ENCODE data around the gene AP1G2.

The AP1G2 gene

DNA sequence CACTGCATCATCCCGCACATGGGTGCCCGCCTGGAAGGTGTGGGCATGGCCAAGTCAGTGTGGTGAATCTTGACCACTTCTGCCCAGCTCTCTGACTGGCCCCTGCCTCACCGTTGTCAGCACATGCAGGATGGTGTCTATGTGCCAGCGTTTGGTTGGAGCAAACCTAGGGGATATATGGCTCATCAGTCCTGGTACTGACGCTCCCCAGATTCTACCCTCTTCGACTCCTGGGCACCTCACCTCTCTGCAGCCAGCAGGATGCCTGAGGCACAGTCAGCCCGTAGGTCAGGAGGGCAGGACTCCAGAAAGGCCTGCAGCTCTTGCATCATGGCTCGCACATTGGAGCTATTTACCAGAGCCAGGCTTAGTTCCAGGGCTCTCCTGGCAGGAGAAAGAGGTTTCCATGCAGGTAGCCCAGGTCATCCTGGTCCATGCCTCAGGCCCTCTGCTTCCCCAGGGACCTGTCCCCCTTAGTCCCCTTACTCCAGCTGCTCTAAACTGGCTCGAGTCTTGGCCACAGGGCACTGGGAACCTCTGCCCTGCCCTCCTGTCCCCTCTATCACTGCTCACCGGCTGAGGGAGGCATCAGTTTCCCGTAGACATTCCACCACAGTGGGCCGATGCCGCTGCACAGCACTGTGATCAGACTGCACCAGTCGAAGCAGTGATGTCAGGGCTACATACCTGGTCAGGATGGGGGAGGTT lies 4.0 kb downstream of the AP1G2 start:
- Histone ChIP-seq H3K36me3 (ENCODE audit: insufficient read depth, low read length) (0 out of 2 replicates have a peak, but pooled peaks cover 4% of the 10 kb centered on the region), H3K79me2 (ENCODE audit: control insufficient read depth, insufficient read depth, low read length, unreplicated experiment) (no peaks in the 10 kb centered on the region), H3K4me3 (ENCODE audit: low read depth, low read length) (no peak overlapping the region), H3K27ac (ENCODE audit: low read depth, low read length) (no peak overlapping the region), H3K4me1 (ENCODE audit: control insufficient read depth, insufficient read depth, low read length, unreplicated experiment) (peaks cover 15% of the 10 kb centered on the region), H2AFZ (ENCODE audit: low read length, unreplicated experiment) (no peak overlapping the region), H3K27me3 (ENCODE audit: insufficient read depth, low read length) (no peaks in the 10 kb centered on the region)

DNA sequence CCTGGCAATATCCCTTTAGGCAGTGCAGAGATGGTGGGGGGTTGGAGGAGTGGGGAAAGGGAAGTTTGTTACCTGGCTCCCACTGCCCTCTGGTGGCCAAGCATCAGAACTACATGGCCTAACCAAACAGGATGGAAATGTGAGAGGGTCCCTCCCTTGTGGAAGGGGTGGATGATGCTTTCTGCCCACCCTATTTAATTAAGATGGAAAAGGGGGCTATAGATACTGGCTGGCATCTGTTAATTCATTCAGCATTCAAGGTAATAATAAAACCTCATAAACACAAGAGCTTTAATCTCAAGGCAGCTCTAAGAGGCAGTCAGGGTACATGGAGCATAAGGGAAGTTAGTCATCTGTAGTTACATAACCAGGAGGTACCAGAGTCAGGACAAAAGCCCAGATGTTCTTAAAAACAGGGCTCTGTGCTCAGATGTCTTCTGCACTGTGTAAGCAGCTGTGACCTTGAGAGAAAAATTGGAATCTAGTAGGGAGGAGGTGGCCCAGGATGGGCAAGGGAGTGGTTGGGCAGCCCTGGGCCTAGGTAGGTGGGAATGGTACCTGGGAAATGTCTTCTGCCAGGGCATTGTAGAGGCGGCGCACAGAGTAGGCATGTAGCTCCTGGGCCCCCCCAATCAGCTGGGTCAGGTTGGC lies 4.6 kb downstream of the AP1G2 start:
- Histone ChIP-seq H3K4me1 (ENCODE audit: control insufficient read depth, insufficient read depth, low read length, unreplicated experiment) (peaks cover 8% of the 10 kb centered on the region), H3K36me3 (ENCODE audit: insufficient read depth, low read length) (0 out of 2 replicates have a peak, but pooled peaks cover 4% of the 10 kb centered on the region), H3K27me3 (ENCODE audit: insufficient read depth, low read length) (no peaks in the 10 kb centered on the region), H2AFZ (ENCODE audit: low read length, unreplicated experiment) (no peak overlapping the region), H3K4me3 (ENCODE audit: low read depth, low read length) (no peak overlapping the region), H3K27ac (ENCODE audit: low read depth, low read length) (no peak overlapping the region), H3K79me2 (ENCODE audit: control insufficient read depth, insufficient read depth, low read length, unreplicated experiment) (peaks cover 5% of the 10 kb centered on the region)

DNA sequence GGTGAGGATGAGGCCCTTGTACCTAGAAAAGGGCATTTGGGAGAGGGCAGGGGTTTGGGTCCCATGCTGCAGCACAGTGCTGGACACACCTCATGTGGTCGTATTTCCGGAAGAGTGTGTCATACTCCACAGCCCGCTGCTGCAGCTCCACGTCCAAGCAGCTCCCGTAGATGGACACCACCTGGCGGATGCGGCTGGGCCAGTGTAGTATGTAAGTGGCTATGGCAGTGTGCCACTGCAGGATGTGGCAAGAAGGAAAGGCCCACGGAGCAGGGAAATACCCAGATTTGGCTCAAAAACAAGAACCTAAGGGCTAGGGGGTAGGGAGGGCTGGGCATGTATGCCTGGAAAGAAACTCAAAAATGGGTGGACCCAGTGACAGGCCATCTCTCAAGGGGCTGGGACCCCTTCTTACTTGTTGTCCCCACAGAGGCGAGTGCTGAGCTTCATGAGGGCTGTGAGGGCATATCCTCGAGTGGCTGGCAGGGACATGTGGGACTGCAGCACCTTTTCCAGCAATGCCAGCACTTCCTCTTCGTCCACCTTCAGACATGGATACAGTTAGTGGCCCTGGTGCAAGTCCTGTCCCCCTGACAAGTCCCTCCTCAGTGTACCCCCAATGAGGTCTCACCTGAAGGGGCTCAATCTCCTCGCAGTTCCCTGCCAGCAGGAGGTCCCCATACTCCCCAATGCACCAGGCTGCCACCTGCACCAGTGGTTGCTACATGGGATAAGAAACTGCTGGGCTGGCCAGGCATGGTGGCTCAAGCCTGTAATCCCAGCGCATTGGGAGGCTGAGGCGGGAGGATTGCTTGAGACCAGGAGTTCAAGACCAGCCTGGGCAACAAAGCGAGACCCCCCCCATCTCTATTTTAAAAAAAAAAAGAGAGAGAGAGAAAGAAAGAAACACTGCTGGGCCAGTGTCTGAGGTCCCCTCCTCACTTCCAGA lies 5.4 kb downstream of the AP1G2 start:
- no peaks in the 10 kb centered on the region for H3K27me3 ChIP-seq (ENCODE audit: insufficient read depth, low read length)
- H3K4me3 ChIP-seq (ENCODE audit: low read depth, low read length): no peak overlapping the region
- H2AFZ ChIP-seq (ENCODE audit: low read length, unreplicated experiment): no peak overlapping the region
- peaks cover 13% of the 10 kb centered on the region for H3K79me2 ChIP-seq (ENCODE audit: control insufficient read depth, insufficient read depth, low read length, unreplicated experiment)
- 0 out of 2 replicates have a peak, but pooled peaks cover 4% of the 10 kb centered on the region for H3K36me3 ChIP-seq (ENCODE audit: insufficient read depth, low read length)
- H3K27ac ChIP-seq (ENCODE audit: low read depth, low read length): no peak overlapping the region
- peaks cover 12% of the 10 kb centered on the region for H3K4me1 ChIP-seq (ENCODE audit: control insufficient read depth, insufficient read depth, low read length, unreplicated experiment)

DNA sequence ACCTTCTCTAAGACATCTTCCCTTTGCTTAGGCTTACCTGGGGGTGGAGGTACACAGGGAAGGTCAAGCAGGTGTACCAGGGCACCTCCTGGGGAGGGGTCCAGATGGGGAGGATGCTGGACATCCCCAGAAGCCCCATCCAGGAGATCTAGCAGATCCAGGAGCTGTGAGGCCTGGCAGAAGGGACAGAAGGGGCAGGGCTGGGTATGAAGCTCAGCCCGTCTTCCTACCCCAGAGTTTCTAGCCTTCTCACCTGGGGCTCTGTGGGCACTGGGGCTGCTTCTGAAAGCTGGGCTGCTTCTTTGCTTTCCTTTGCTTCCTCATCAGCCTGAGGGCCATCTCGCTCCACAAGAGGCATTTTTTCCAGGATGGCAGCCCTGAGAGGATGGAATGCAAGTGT lies 6.3 kb downstream of the AP1G2 start:
- no peak overlapping the region for H3K4me3 ChIP-seq (ENCODE audit: low read depth, low read length)

DNA sequence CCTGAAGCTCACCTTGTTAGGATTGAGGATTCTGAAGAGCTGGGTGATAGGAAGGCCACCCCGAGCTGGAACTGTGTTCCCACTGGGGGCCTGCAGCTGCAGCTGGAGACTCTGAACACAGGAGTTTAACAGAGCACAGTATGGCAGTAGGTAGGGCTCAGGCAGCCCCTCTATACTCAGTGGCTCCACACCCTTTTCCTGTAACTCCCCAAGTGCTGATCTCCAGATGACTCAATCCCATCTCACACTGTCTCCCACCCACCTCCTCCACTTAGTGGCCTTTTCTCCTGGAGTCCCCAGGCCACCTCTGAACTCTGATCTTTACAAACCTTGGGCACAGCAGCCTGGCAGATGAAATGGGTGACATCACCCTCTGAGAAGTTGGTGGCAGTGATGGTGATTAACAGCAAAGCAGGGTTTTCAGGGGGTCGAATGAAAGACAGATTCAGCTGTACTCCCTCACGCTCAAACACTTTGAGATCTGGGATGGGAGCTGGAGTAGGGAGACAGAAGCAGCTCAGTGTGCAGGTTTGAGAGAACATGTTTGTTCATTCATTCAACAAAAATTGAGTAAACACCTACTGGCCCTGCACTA lies 7.6 kb downstream of the AP1G2 start:
- H3K27ac ChIP-seq (ENCODE audit: low read depth, low read length): no peak overlapping the region
- 0 out of 2 replicates have a peak, but pooled peaks cover 4% of the 10 kb centered on the region for H3K36me3 ChIP-seq (ENCODE audit: insufficient read depth, low read length)

More for the DNA sequence above, 6.3 kb downstream of the AP1G2 start:
- Histone ChIP-seq H3K27me3 (ENCODE audit: insufficient read depth, low read length) (no peaks in the 10 kb centered on the region), H2AFZ (ENCODE audit: low read length, unreplicated experiment) (no peak overlapping the region), H3K4me1 (ENCODE audit: control insufficient read depth, insufficient read depth, low read length, unreplicated experiment) (peaks cover 12% of the 10 kb centered on the region), H3K36me3 (ENCODE audit: insufficient read depth, low read length) (0 out of 2 replicates have a peak, but pooled peaks cover 4% of the 10 kb centered on the region), H3K79me2 (ENCODE audit: control insufficient read depth, insufficient read depth, low read length, unreplicated experiment) (peaks cover 22% of the 10 kb centered on the region), H3K27ac (ENCODE audit: low read depth, low read length) (no peak overlapping the region)

DNA sequence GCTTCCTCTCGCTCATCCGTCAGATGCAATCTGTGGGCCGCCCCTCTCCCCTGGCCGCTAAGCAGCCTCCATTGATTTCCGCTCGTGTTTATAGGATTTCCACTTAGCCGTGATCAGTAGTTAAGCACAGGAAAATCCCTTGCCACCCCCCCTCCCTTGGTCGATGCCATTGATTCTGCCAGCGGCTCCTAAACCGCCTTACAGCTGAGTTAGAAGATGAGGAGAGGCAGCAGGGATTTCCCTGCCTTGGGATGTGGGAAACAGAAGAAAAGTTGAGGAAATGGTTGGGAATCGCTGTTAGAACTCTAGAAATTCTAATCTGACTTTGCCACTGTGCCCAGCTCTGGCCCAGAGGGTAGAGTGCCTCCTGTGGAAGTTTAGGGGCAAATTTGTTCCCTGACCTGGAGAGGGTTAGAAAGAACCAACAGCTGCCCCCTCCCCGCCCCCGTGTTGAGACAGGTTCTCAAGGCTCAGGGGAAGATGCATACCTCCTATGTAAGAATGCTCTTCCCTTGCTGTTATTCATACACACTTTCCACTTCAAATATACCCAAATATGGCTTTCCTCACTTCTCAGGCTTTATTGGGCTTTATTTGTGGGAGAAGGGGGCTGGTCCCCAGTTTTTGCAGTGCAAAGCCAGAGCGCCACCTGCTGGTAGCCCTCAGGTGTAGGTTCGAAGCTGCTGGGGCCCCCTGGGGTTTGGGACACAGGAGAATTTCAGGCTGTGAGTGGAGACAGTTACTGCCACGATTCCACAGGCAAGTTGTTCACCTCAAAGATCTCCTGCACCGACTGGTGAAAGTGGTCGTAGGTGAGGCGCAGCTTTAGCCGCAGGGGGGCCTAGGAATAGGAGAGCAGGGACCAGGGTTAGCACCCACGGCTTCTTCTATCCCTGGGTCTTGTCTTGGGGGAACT lies 8.3 kb downstream of the AP1G2 start:
- Histone ChIP-seq H3K4me3 (ENCODE audit: low read depth, low read length) (no peak overlapping the region), H3K4me1 (ENCODE audit: control insufficient read depth, insufficient read depth, low read length, unreplicated experiment) (peaks cover 12% of the 10 kb centered on the region), H3K36me3 (ENCODE audit: insufficient read depth, low read length) (0 out of 2 replicates have a peak, but pooled peaks cover 4% of the 10 kb centered on the region), H3K27ac (ENCODE audit: low read depth, low read length) (no peak overlapping the region), H2AFZ (ENCODE audit: low read length, unreplicated experiment) (no peak overlapping the region), H3K79me2 (ENCODE audit: control insufficient read depth, insufficient read depth, low read length, unreplicated experiment) (peaks cover 23% of the 10 kb centered on the region), H3K27me3 (ENCODE audit: insufficient read depth, low read length) (no peaks in the 10 kb centered on the region)

More for the DNA sequence above, 7.6 kb downstream of the AP1G2 start:
- H3K4me1 ChIP-seq (ENCODE audit: control insufficient read depth, insufficient read depth, low read length, unreplicated experiment): peaks cover 12% of the 10 kb centered on the region
- H3K4me3 ChIP-seq (ENCODE audit: low read depth, low read length): no peak overlapping the region
- H2AFZ ChIP-seq (ENCODE audit: low read length, unreplicated experiment): no peak overlapping the region
- H3K79me2 ChIP-seq (ENCODE audit: control insufficient read depth, insufficient read depth, low read length, unreplicated experiment): peaks cover 23% of the 10 kb centered on the region
- no peaks in the 10 kb centered on the region for H3K27me3 ChIP-seq (ENCODE audit: insufficient read depth, low read length)

DNA sequence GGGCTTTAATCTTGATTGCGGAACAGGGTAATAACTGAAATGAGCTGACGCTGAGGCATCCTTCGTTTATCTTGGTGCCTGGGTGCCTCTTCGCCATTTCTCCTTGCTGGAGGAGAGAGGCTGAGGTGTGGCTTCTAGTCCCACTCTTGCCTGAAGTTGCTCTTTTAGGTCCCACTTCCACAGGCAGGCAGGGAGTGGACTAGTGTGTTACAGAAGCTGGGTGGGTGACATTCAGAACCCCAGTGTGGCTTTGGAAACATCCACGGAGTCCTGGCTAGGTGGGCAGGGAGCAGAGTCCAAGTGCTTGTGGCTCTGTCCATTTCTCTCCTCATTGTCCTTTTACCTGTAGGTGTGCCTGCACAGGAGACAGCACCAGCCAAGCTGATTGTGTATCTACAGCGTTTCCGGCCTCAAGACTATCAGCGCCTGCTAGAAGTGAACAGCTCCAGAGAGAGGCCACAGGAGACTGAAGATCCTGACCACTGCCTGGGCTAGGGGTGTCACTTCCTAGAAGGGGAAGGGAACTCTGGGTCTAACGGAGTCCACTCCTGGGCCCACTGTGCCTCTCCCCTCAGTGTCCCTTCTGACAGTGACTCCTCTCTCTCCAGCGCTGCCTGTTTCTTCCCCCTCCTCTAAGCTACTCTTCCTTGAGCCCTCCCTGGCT lies 9.1 kb downstream of the AP1G2 start:
- peaks cover 23% of the 10 kb centered on the region for H3K79me2 ChIP-seq (ENCODE audit: control insufficient read depth, insufficient read depth, low read length, unreplicated experiment)
- H3K36me3 ChIP-seq (ENCODE audit: insufficient read depth, low read length): 0 out of 2 replicates have a peak, but pooled peaks cover 4% of the 10 kb centered on the region
- H3K27ac ChIP-seq (ENCODE audit: low read depth, low read length): no peak overlapping the region
- no peak overlapping the region for H2AFZ ChIP-seq (ENCODE audit: low read length, unreplicated experiment)
- H3K27me3 ChIP-seq (ENCODE audit: insufficient read depth, low read length): no peaks in the 10 kb centered on the region
- peaks cover 12% of the 10 kb centered on the region for H3K4me1 ChIP-seq (ENCODE audit: control insufficient read depth, insufficient read depth, low read length, unreplicated experiment)
- peak overlapping the region; percentile 91; the same call in 1 of the 2 replicates for H3K4me3 ChIP-seq (ENCODE audit: low read depth, low read length)

DNA sequence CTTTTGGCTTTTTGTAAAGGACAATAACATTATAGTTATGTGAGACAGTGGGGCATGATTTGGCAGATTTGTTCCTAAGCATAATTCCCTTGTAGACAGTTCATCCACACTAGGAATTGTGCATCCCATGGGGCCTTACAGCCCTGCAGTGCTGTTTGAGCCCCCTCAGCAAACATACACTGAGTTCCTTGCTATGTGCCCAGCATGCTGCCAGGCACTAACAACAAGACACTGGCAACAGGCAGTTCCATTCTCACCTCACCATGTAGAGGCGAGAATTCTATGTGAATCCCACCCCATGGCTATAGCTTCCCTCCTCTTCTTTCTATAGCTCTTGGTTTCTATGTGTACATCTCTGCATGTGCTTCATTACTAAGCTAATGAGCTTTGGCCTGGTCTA lies 9.6 kb downstream of the AP1G2 start:
- Histone ChIP-seq H2AFZ (ENCODE audit: low read length, unreplicated experiment) (no peak overlapping the region), H3K27me3 (ENCODE audit: insufficient read depth, low read length) (no peaks in the 10 kb centered on the region), H3K79me2 (ENCODE audit: control insufficient read depth, insufficient read depth, low read length, unreplicated experiment) (peaks cover 23% of the 10 kb centered on the region), H3K36me3 (ENCODE audit: insufficient read depth, low read length) (0 out of 2 replicates have a peak, but pooled peaks cover 4% of the 10 kb centered on the region), H3K4me1 (ENCODE audit: control insufficient read depth, insufficient read depth, low read length, unreplicated experiment) (peaks cover 12% of the 10 kb centered on the region), H3K4me3 (ENCODE audit: low read depth, low read length) (peak overlapping the region; percentile 91), H3K27ac (ENCODE audit: low read depth, low read length) (no peak overlapping the region)

DNA sequence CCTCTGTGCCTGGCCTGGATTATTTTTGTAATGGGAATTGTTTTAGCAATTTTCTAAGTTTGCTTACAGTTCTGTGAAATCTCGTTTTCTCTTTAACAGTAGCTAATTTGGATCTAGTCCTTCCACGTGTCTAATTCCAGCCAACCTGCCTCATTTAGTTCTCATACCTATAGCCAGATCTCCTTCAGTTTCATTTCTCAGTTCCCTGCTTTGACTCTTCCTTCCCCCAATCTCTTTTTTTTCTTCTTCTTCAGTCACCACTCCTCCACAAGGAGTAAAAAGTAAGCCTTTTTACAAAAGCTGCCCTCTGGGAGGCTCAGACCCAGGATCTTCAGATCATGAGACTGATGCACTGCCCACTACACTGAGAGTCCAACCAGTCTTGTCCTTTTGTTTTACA lies 10.1 kb downstream of the AP1G2 start:
- Histone ChIP-seq H3K4me3 (ENCODE audit: low read depth, low read length) (peak overlapping the region; percentile 91), H3K27ac (ENCODE audit: low read depth, low read length) (no peak overlapping the region), H3K36me3 (ENCODE audit: insufficient read depth, low read length) (0 out of 2 replicates have a peak, but pooled peaks cover 4% of the 10 kb centered on the region), H2AFZ (ENCODE audit: low read length, unreplicated experiment) (no peak overlapping the region), H3K4me1 (ENCODE audit: control insufficient read depth, insufficient read depth, low read length, unreplicated experiment) (peaks cover 12% of the 10 kb centered on the region), H3K79me2 (ENCODE audit: control insufficient read depth, insufficient read depth, low read length, unreplicated experiment) (peaks cover 23% of the 10 kb centered on the region), H3K27me3 (ENCODE audit: insufficient read depth, low read length) (no peaks in the 10 kb centered on the region)
